Measurements from ENCODE around the gene PRLR.
"Not testable (repeated sequence)": the region's sequence is repeated elsewhere in the genome, so short reads cannot be mapped to it uniquely, and the experiment has no call there.

Gene PRLR

DNA sequence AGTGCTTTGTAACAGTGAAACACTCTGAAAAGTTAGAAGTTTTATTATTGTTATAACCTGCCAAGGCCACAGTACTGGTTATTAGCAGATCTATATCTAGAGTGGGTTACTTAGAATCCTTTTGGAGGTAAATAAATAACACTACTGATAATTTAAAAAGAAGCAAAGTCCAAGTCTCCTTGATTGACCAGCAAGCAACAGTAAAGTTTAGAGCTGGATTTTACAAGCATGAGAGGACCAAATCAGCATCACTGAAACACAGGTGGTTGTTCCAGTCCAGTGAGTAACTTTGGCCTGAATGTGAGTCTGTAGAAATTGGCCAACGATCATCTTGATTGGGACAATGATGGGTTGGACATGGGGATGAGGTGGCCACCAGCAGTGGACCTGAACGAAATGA lies 105.4 kb downstream of the PRLR start:
- no peak for DNase-seq (ENCODE audit: low spot score)

GRCh38 chr5:35122819-35123218 lies 107.5 kb downstream of the PRLR start:
- no peak for DNase-seq (ENCODE audit: low spot score)

DNA sequence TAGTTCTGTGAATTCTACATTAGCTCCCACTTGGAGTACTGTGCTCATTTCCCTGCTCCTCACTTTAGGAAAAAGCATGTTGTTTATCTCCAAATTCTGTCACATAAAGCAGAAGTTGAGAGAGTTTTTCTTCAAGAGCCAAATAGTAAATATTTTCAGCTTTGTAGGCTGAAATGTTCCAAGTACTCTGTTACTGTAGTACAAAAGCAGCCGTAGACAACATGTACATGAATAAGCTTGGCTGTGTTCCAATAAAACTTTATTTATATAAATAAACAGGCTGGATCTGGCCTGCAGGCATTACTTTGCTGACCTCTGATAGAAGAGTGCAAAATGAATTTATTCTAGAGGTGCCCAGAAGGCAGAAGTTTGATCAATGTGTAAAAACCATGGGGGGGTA lies 109.6 kb downstream of the PRLR start:
- no peak for DNase-seq (ENCODE audit: low spot score)

- DNase-seq (ENCODE audit: low spot score) = peak; percentile 65
Measured at GRCh38 chr5:35117967-35118366, 112.3 kb downstream of the PRLR start.

DNA sequence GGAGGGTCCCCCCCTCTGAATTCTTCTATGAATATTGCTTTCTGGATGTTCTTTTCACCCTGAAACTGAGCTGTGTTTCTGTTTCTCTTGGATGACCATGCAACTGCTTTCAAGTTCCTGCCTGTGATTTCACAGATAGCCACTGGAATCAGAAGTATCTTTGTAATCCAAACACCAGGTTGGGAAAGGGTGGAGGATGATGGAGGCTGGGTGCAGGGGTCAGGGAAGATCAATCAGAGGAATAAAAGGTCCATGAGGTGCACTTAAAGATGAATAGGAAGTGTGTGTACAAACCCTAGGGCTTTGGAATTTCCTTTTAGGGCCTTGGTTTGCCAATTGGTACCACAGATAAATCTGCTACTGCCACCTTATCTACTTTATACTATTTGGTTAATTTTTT lies 114.4 kb downstream of the PRLR start:
- DNase-seq (ENCODE audit: low spot score) = no peak

- no peak for DNase-seq (ENCODE audit: low spot score)
Measured at GRCh38 chr5:35114698-35115097, 115.6 kb downstream of the PRLR start.

DNA sequence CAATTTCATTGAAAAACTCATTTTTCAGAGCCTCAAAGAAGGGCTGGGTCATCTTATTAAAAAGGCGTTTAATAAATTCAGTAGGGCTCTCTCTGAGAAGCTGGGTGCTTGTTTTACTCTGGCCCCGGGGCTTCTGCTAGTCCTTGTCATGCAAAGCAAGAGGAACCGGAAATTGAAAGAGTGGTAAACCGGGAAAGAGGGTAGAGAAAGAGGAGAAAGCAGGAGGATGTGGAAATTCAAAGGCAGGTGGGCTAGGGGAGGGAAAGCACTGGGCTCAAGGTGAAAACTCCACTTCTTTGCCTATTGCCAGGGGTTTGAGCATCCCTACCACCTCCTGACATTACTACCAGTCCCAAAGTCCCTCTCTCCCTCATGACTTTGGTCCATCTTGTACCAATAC lies 118.0 kb downstream of the PRLR start:
- DNase-seq (ENCODE audit: low spot score) = no peak

DNA sequence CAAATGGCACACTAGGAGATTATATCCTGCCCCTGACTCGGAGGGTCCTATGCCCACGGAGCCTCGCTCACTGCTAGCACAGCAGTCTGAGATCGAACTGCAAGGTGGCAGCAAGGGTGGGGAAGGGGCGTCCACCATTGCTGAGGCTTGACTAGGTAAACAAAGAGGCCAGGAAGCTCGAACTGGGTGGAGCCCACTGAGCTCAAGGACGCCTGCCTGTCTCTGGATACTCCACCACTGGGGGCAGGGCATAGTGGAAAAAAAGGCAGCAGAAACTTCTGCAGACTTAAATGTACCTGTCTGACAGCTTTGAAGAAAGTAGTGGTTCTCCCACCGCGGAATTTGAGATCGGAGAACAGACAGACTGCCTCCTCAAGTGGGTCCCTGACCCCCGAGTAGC lies 125.7 kb downstream of the PRLR start:
- DNase-seq (ENCODE audit: low spot score) = not testable (repeated sequence)

GRCh38 chr5:35103637-35104299 lies 126.5 kb downstream of the PRLR start:
- no peak for DNase-seq (ENCODE audit: low spot score)

DNA sequence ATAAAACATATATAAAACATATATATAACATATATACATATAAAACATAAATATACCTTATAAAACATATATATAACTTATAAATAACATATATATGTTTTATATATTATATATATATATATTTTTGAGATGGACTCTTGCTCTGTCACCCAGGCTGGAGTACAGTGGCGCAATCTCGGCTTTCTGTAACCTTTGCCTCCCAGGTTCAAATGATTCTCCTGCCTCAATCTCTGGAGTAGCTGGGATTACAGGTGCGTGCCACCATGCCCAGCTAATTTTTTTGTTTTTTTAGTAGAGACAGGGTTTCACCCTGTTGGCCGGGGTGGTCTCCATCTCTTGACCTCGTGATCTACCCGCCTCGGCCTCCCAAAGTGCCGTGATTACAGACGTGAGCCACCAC lies 128.6 kb downstream of the PRLR start:
- not testable (repeated sequence) for DNase-seq (ENCODE audit: low spot score)

- no peak for DNase-seq (ENCODE audit: low spot score)
Measured at GRCh38 chr5:35101016-35101415, 129.3 kb downstream of the PRLR start.

GRCh38 chr5:35098214-35098613 lies 132.1 kb downstream of the PRLR start:
- DNase-seq (ENCODE audit: low spot score) = no peak

DNA sequence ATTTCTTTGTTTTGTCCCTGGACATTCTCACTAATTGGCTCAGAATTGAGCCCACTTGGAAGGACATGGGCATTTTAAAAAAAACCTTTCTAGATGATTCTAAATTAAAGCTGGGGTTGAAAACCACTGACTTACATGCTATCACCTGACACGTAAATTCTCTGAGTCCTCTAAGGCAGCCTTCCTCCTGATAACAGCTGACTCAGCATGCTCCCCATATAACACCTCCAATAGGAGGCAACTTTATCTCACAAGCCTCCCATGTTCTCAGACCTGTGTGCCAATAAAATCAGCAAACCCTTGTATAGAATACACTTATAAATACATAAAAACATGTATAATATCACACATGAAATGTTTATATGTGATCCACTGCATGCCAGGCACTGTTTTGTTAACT lies 133.4 kb downstream of the PRLR start:
- DNase-seq (ENCODE audit: low spot score) = no peak

- DNase-seq (ENCODE audit: low spot score) = no peak
Measured at GRCh38 chr5:35096216-35096615, 134.1 kb downstream of the PRLR start.

DNA sequence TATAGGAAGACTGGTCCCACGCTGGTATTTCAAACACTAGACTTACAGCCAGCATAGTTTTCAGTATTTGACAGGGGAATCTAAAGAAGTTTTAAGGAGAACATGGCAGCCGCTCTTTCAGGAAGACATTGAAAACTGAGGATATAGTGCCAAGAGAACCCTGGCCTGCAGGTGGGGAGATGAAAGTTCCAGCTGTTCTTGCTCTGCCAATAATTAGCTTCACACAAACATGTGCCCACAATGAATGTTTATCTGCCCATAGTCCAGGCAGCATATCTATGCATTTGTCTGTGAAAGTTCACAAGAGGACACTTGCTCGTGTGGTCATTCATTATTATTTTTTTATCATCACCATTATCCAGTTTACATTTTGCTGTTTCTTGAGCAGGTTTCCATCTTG lies 134.9 kb downstream of the PRLR start:
- no peak for DNase-seq (ENCODE audit: low spot score)

GRCh38 chr5:35094948-35095347 lies 135.3 kb downstream of the PRLR start:
- DNase-seq (ENCODE audit: low spot score) = no peak

DNA sequence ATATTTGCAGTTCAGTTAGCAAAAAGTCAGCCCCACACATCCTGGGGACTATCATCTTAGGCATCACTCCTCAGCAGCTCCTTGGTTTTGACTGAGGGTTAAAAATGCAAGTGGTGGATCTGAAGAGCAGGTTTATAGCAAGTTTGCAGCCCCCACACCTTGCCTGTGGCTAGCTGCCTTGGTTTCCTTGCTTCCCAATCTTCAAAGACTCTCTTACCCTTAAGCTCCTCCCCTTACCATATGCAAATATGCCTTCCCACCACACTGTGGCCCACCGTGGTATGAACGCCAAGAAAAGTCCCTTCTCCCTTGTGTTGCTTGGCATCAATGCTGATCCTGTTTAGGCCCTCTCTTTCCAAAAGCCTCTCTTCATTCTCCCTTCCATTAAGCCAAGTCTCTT lies 137.6 kb downstream of the PRLR start:
- DNase-seq (ENCODE audit: low spot score) = no peak

- no peak for DNase-seq (ENCODE audit: low spot score)
Measured at GRCh38 chr5:35091704-35092103, 138.6 kb downstream of the PRLR start.

- peak; percentile 78 for DNase-seq (ENCODE audit: low spot score)
Measured at GRCh38 chr5:35089334-35090314, 140.7 kb downstream of the PRLR start.

GRCh38 chr5:35087991-35088390 lies 142.3 kb downstream of the PRLR start:
- DNase-seq (ENCODE audit: low spot score) = peak; percentile 71

DNA sequence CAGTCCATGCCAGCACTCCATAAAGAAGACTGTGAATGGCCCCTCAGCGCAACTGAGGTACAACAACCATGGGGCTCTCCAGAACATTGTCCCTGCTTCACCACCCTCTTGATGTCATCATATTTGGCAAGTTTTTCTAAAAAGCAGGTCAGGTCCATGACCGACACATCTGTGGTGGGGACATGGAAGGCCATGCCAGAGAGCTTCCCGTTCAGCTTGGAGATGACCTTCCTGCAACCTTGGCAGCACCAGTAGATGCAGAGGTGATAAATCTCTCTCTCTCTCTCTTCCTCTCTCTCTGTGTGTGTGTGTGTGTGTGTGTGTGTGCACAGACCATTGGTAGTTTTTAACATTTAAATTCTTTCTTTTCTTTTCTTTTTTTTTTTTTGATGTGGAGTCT lies 147.1 kb downstream of the PRLR start:
- no peak for DNase-seq (ENCODE audit: low spot score)

DNA sequence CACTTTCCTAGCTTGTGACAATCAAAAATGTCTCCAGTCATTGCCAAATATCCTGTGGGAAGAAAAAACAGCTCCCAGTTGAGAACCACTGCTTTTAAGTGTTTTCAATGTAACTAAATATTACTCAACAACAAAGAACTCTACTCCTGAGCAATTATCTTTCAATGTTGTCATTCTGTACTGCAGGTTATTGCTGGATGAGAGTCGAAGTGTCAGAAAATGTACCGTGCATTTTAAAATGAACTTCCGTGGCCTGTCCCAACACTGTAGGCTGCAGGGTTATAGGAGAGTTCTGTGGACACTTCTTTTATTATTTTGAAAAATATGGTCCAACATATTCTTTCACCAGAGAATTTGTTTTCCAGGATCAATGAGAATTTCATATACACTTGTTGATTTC lies 147.8 kb downstream of the PRLR start:
- DNase-seq (ENCODE audit: low spot score) = no peak

- no peak for DNase-seq (ENCODE audit: low spot score)
Measured at GRCh38 chr5:35081134-35081533, 149.2 kb downstream of the PRLR start.
